ENCODE data around the gene SERAC1. TPM values are rescaled to one million over a fixed set of nuclear protein-coding genes. Genes with fewer than 3 reads are reported as not detected.
"Not testable (repeated sequence)": the region's sequence is repeated elsewhere in the genome, so short reads cannot be mapped to it uniquely, and the experiment has no call there.

SERAC1 gene
- total and polyA plus RNA-seq, 7 donors: 3.6 to 15.0 (median 9.6) TPM

DNA sequence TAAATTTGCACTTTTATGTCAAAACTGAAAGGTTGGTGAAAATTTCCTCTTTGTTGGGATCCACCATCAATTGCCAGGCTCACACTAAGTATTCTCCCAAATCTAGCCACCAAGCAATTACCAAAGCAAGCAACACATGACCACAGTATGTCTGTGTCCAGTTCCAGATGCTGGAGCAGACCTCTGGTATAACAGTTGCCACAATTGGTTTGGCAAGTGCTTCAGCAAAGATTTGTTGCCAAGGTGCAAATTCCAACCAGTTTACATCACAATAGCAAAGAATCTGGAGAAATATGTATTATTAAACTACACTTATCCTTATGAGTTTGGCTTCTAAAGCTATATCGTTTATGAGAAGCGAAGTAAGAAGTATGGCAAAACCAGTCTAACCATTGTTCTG, 6.5 kb upstream of the SERAC1 start:
- no peak for DNase-seq
- intact Hi-C loops (cut with DNase I): no loop called here
- 75 to 92% methylated on average over 2 of the region's 2 CpGs for WGBS, 2 donors
- Histone ChIP-seq H3K27me3 (no peaks in the 10 kb centered on the region), H3K9me3 (no peaks in the 10 kb centered on the region), H3K27ac (peak overlapping the region in 2 of 4 donors; percentile 34 to 36), H3K4me1 (peaks cover 0 to 42% (median 14%) of the 10 kb centered on the region in 4 donors), H3K4me3 (no peak overlapping the region), H3K36me3 (peaks cover 0 to 3% (median 0%) of the 10 kb centered on the region in 4 donors)
- TF ChIP-seq, protein P1, sequence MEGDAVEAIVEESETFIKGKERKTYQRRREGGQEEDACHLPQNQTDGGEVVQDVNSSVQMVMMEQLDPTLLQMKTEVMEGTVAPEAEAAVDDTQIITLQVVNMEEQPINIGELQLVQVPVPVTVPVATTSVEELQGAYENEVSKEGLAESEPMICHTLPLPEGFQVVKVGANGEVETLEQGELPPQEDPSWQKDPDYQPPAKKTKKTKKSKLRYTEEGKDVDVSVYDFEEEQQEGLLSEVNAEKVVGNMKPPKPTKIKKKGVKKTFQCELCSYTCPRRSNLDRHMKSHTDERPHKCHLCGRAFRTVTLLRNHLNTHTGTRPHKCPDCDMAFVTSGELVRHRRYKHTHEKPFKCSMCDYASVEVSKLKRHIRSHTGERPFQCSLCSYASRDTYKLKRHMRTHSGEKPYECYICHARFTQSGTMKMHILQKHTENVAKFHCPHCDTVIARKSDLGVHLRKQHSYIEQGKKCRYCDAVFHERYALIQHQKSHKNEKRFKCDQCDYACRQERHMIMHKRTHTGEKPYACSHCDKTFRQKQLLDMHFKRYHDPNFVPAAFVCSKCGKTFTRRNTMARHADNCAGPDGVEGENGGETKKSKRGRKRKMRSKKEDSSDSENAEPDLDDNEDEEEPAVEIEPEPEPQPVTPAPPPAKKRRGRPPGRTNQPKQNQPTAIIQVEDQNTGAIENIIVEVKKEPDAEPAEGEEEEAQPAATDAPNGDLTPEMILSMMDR (IDR thresholded peaks at IDR 0.05): no peak
- TF ChIP-seq POLR2A (IDR thresholded peaks at IDR 0.05): no peak
- TF ChIP-seq EP300 (IDR thresholded peaks at IDR 0.05): no peak
- no peak for TF ChIP-seq POLR2AphosphoS5 (IDR thresholded peaks at IDR 0.05)

DNA sequence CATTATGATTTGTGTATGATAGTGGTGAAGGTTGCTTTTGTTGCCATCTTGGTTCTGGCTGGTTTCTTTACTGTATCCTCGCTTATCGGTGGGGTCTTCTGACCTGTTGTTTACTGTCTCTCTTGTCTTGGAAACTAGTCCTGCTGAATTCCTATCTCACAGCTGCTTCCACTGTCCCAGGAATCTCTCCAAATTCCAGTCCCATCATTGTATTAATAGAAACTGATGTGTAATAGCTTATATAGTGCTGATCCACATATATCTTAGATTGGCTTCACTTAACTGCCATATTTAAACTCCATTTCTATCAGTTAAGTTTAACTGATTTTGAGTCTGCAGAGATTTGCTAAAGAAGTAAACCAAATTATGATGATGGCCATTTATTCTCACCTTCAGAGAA, 6.0 kb upstream of the SERAC1 start:
- no peak overlapping the region for H3K4me3 ChIP-seq
- H3K36me3 ChIP-seq: peaks cover 0 to 3% (median 0%) of the 10 kb centered on the region in 4 donors
- no peaks in the 10 kb centered on the region for H3K9me3 ChIP-seq
- WGBS, 2 donors: 77 to 97% methylated on average over 2 of the region's 2 CpGs
- peaks cover 0 to 42% (median 14%) of the 10 kb centered on the region in 4 donors for H3K4me1 ChIP-seq
- intact Hi-C loops (cut with DNase I): no loop called here
- H3K27me3 ChIP-seq: no peaks in the 10 kb centered on the region
- TF ChIP-seq POLR2AphosphoS5 (IDR thresholded peaks at IDR 0.05) (no peak), EP300 (IDR thresholded peaks at IDR 0.05) (no peak), POLR2A (IDR thresholded peaks at IDR 0.05) (no peak)
- TF ChIP-seq, protein P1 (IDR thresholded peaks at IDR 0.05): no peak
- DNase-seq: no peak
- peak overlapping the region in 2 of 4 donors; percentile 34 to 36 for H3K27ac ChIP-seq

DNA sequence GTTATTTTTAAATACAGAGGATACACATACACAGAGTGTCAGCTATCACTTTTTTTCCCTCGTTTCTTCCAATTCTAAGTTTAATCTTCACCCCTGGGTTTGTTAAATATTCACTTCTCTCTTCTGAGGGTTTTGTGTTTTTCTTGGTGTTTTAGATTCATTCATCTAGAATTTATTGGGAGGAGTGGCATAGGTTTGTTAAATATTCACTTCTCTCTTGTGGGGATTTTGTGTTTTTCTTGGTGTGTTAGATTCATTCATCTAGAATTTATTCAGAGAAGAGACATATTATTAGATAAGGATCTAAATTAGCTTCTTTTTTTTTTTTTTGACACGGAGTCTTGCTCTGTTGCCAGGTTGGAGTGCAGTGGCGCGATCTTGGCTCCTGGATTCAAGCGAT, 3.9 kb upstream of the SERAC1 start:
- Histone ChIP-seq H3K4me1 (peaks cover 0 to 50% (median 21%) of the 10 kb centered on the region in 4 donors), H3K4me3 (no peak overlapping the region), H3K36me3 (peaks cover 0 to 3% (median 0%) of the 10 kb centered on the region in 4 donors), H3K9me3 (no peaks in the 10 kb centered on the region), H3K27ac (peak overlapping the region in 3 of 4 donors; percentile 50 to 75 (median 72)), H3K27me3 (no peaks in the 10 kb centered on the region)
- no peak for DNase-seq
- intact Hi-C loops (cut with DNase I): no loop called here
- TF ChIP-seq POLR2AphosphoS5 (IDR thresholded peaks at IDR 0.05): no peak
- no peak for TF ChIP-seq EP300 (IDR thresholded peaks at IDR 0.05)
- TF ChIP-seq, protein P1 (IDR thresholded peaks at IDR 0.05): no peak
- TF ChIP-seq POLR2A (IDR thresholded peaks at IDR 0.05): no peak
- 84 to 87% methylated on average over 5 of the region's 5 CpGs for WGBS, 2 donors

DNA sequence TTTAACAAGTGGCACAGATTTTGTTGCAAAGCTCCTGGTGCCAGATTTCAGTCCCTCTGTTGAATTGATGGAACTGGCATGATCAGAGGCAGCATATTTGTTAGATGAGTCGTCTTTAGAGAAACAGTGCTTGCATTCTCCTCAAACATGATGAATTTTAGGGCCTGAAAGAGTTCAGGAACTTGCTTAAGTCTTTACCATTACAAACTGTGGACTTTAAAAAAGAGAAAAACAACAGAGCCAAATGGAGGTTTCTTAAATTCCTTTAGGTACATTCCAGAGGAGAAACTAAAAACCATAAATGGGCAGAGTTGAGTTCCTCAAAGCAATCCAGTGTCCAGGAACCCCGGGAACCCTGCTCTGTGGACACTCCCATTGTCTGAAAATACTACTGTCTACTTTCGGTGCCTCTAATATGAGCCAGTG, 2.6 kb upstream of the SERAC1 start:
- WGBS, 2 donors: 81 to 82% methylated on average over 3 of the region's 3 CpGs
- intact Hi-C loops (cut with DNase I): no loop called here
- Histone ChIP-seq H3K27me3 (no peaks in the 10 kb centered on the region), H3K27ac (peak overlapping the region; percentile 37 to 75 (median 61)), H3K9me3 (no peaks in the 10 kb centered on the region), H3K36me3 (peaks cover 0 to 3% (median 0%) of the 10 kb centered on the region in 4 donors), H3K4me1 (peaks cover 0 to 57% (median 28%) of the 10 kb centered on the region in 4 donors), H3K4me3 (no peak overlapping the region)
- DNase-seq: no peak
- TF ChIP-seq POLR2AphosphoS5 (IDR thresholded peaks at IDR 0.05): no peak
- TF ChIP-seq, protein P1 (IDR thresholded peaks at IDR 0.05): no peak
- no peak for TF ChIP-seq POLR2A (IDR thresholded peaks at IDR 0.05)
- TF ChIP-seq EP300 (IDR thresholded peaks at IDR 0.05): no peak

DNA sequence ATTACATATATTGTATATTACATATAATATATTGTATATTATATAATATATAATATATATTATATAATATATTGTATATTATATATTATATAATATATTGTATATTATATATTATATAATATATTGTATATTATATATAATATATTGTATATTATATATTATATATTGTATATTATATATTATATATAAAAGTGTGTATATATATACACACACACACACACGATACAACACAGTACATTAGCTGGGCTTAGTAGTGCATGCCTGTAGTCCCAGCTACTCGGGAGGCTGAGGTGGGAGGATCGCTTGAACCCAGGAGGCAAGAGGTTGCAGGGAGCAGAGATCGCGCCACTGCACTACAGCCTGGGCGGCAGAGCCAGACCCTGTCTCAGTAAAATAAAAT, 1.6 kb upstream of the SERAC1 start:
- WGBS, 2 donors: 96% methylated on average over 6 of the region's 6 CpGs
- H3K27me3 ChIP-seq, DNase-seq, H3K9me3 ChIP-seq, H3K36me3 ChIP-seq, H3K4me3 ChIP-seq: not testable (repeated sequence)
- Histone ChIP-seq H3K27ac (peak overlapping the region; percentile 15 to 75 (median 61)), H3K4me1 (peaks cover 0 to 52% (median 24%) of the 10 kb centered on the region in 4 donors)
- intact Hi-C loops (cut with DNase I): loop anchor here (5.0 kb wide), 1 partner anchor 187 kb away; the partner anchor contains the start of gene SYNJ2
